Measurements from ENCODE around the gene DNAI4. TPM values are rescaled to one million over a fixed set of nuclear protein-coding genes. Genes with fewer than 3 reads are reported as not detected.
"Not testable (repeated sequence)": the region's sequence is repeated elsewhere in the genome, so short reads cannot be mapped to it uniquely, and the experiment has no call there.

Gene DNAI4
- total and polyA plus RNA-seq, 2 experiments from 2014 or later = 3.2 to 9.9 TPM

GRCh38 chr1:66919063-66919462 is 5.6 kb downstream of the DNAI4 start:
- H3K27me3 ChIP-seq (replicated peaks; ENCODE audit: insufficient read depth) = no peaks in the 10 kb centered on the region
- no peaks in the 10 kb centered on the region for H3K36me3 ChIP-seq (ENCODE audit: low read depth)
- peaks cover 37% of the 10 kb centered on the region for H3K79me2 ChIP-seq (ENCODE audit: insufficient read depth)
- 0 out of 2 replicates have a peak, but pooled peaks cover 3% of the 10 kb centered on the region for H3K4me1 ChIP-seq (ENCODE audit: insufficient read depth)
- H3F3A ChIP-seq (ENCODE audit: insufficient read depth) = no peaks in the 10 kb centered on the region
- H2AFZ ChIP-seq = no peak overlapping the region
- 88 to 90% methylated on average over 1 of the region's 1 CpG for WGBS, 2 experiments (ENCODE audit: low coverage in 1 of 2, low lambda C conversion rate in 2 of 2, missing lambda C conversion rate in 2 of 2)
- no peak overlapping the region for H3K4me3 ChIP-seq
- no peak for DNase-seq
- in situ Hi-C loops (cut with MboI) = no loop called here
- TF ChIP-seq EZH2 (IDR thresholded peaks at IDR 0.05; ENCODE audit: insufficient read depth, poor library complexity, severe bottlenecking) (no peak), EZH2phosphoT487 (IDR thresholded peaks at IDR 0.05; ENCODE audit: insufficient read depth, low read depth) (no peak)
- H3K4me2 ChIP-seq (ENCODE audit: unreplicated experiment) = no peak overlapping the region
- no peaks in the 10 kb centered on the region for H4K20me1 ChIP-seq (ENCODE audit: insufficient read depth)
- H3K9me3 ChIP-seq (ENCODE audit: low read depth) = no peaks in the 10 kb centered on the region
- H3K9me2 ChIP-seq (ENCODE audit: insufficient read depth) = no peaks in the 10 kb centered on the region
- H3K27ac ChIP-seq = no peak overlapping the region
- no peak overlapping the region for H3K9ac ChIP-seq

GRCh38 chr1:66917476-66917875 is 7.2 kb downstream of the DNAI4 start:
- H3K79me2 ChIP-seq (ENCODE audit: insufficient read depth) = peaks cover 22% of the 10 kb centered on the region
- H2AFZ ChIP-seq = no peak overlapping the region
- H3K27me3 ChIP-seq (replicated peaks; ENCODE audit: insufficient read depth) = no peaks in the 10 kb centered on the region
- no peaks in the 10 kb centered on the region for H4K20me1 ChIP-seq (ENCODE audit: insufficient read depth)
- no peak overlapping the region for H3K27ac ChIP-seq
- H3K4me2 ChIP-seq (ENCODE audit: unreplicated experiment) = no peak overlapping the region
- no peak overlapping the region for H3K4me3 ChIP-seq
- no peaks in the 10 kb centered on the region for H3F3A ChIP-seq (ENCODE audit: insufficient read depth)
- 98 to 100% methylated on average over 1 of the region's 1 CpG for WGBS, 2 experiments (ENCODE audit: low coverage in 1 of 2, low lambda C conversion rate in 2 of 2, missing lambda C conversion rate in 2 of 2)
- H3K9ac ChIP-seq = no peak overlapping the region
- TF ChIP-seq EZH2phosphoT487 (IDR thresholded peaks at IDR 0.05; ENCODE audit: insufficient read depth, low read depth) (no peak), EZH2 (IDR thresholded peaks at IDR 0.05; ENCODE audit: insufficient read depth, poor library complexity, severe bottlenecking) (no peak)
- no peaks in the 10 kb centered on the region for H3K9me2 ChIP-seq (ENCODE audit: insufficient read depth)
- H3K36me3 ChIP-seq (ENCODE audit: low read depth) = no peaks in the 10 kb centered on the region
- no peaks in the 10 kb centered on the region for H3K4me1 ChIP-seq (ENCODE audit: insufficient read depth)
- no peak for DNase-seq
- in situ Hi-C loops (cut with MboI) = no loop called here
- no peaks in the 10 kb centered on the region for H3K9me3 ChIP-seq (ENCODE audit: low read depth)

GRCh38 chr1:66916320-66916719 is 8.3 kb downstream of the DNAI4 start:
- no peaks in the 10 kb centered on the region for H3F3A ChIP-seq (ENCODE audit: insufficient read depth)
- H3K4me2 ChIP-seq (ENCODE audit: unreplicated experiment) = no peak overlapping the region
- H3K9ac ChIP-seq = no peak overlapping the region
- H3K27ac ChIP-seq = no peak overlapping the region
- H3K36me3 ChIP-seq (ENCODE audit: low read depth) = no peaks in the 10 kb centered on the region
- DNase-seq = peak; percentile 18
- H3K9me2 ChIP-seq (ENCODE audit: insufficient read depth) = no peaks in the 10 kb centered on the region
- no peak for TF ChIP-seq EZH2phosphoT487 (IDR thresholded peaks at IDR 0.05; ENCODE audit: insufficient read depth, low read depth)
- no peak for TF ChIP-seq EZH2 (IDR thresholded peaks at IDR 0.05; ENCODE audit: insufficient read depth, poor library complexity, severe bottlenecking)
- 9 to 11% methylated on average over 2 of the region's 2 CpGs for WGBS, 2 experiments (ENCODE audit: low coverage in 1 of 2, low lambda C conversion rate in 2 of 2, missing lambda C conversion rate in 2 of 2)
- no peak overlapping the region for H3K4me3 ChIP-seq
- H3K9me3 ChIP-seq (ENCODE audit: low read depth) = no peaks in the 10 kb centered on the region
- H3K27me3 ChIP-seq (replicated peaks; ENCODE audit: insufficient read depth) = no peaks in the 10 kb centered on the region
- no peak overlapping the region for H2AFZ ChIP-seq
- H4K20me1 ChIP-seq (ENCODE audit: insufficient read depth) = no peaks in the 10 kb centered on the region
- no peaks in the 10 kb centered on the region for H3K4me1 ChIP-seq (ENCODE audit: insufficient read depth)
- in situ Hi-C loops (cut with MboI) = no loop called here
- peaks cover 10% of the 10 kb centered on the region for H3K79me2 ChIP-seq (ENCODE audit: insufficient read depth)

- DNase-seq; H3K9me3 ChIP-seq (ENCODE audit: low read depth); in situ Hi-C loops (cut with MboI); H3K4me3 ChIP-seq; H3K27ac ChIP-seq; H3K27me3 ChIP-seq (replicated peaks; ENCODE audit: insufficient read depth); H3F3A ChIP-seq (ENCODE audit: insufficient read depth); H3K9ac ChIP-seq; H3K9me2 ChIP-seq (ENCODE audit: insufficient read depth); H3K36me3 ChIP-seq (ENCODE audit: low read depth); H4K20me1 ChIP-seq (ENCODE audit: insufficient read depth); H2AFZ ChIP-seq; H3K79me2 ChIP-seq (ENCODE audit: insufficient read depth); H3K4me2 ChIP-seq (ENCODE audit: unreplicated experiment); H3K4me1 ChIP-seq (ENCODE audit: insufficient read depth): not testable (repeated sequence)
- WGBS, 2 experiments (ENCODE audit: low coverage in 1 of 2, low lambda C conversion rate in 2 of 2, missing lambda C conversion rate in 2 of 2) = 92 to 94% methylated on average over 1 of the region's 1 CpG
These were observed 9.5 kb downstream of the DNAI4 start for GRCh38 chr1:66915203-66915602.

- no peaks in the 10 kb centered on the region for H3K9me2 ChIP-seq (ENCODE audit: insufficient read depth)
- no peaks in the 10 kb centered on the region for H3K9me3 ChIP-seq (ENCODE audit: low read depth)
- H3K36me3 ChIP-seq (ENCODE audit: low read depth) = no peaks in the 10 kb centered on the region
- 96 to 98% methylated on average over 3 of the region's 3 CpGs for WGBS, 2 experiments (ENCODE audit: low coverage in 1 of 2, low lambda C conversion rate in 2 of 2, missing lambda C conversion rate in 2 of 2)
- H2AFZ ChIP-seq = no peak overlapping the region
- no peak overlapping the region for H3K4me3 ChIP-seq
- H3K27ac ChIP-seq = no peak overlapping the region
- H3K4me1 ChIP-seq (ENCODE audit: insufficient read depth) = no peaks in the 10 kb centered on the region
- no peaks in the 10 kb centered on the region for H4K20me1 ChIP-seq (ENCODE audit: insufficient read depth)
- H3K9ac ChIP-seq = no peak overlapping the region
- H3K4me2 ChIP-seq (ENCODE audit: unreplicated experiment) = no peak overlapping the region
- no peaks in the 10 kb centered on the region for H3K27me3 ChIP-seq (replicated peaks; ENCODE audit: insufficient read depth)
- no peaks in the 10 kb centered on the region for H3K79me2 ChIP-seq (ENCODE audit: insufficient read depth)
- in situ Hi-C loops (cut with MboI) = no loop called here
- no peak for DNase-seq
- TF ChIP-seq EZH2 (IDR thresholded peaks at IDR 0.05; ENCODE audit: insufficient read depth, poor library complexity, severe bottlenecking) (no peak), EZH2phosphoT487 (IDR thresholded peaks at IDR 0.05; ENCODE audit: insufficient read depth, low read depth) (no peak)
- no peaks in the 10 kb centered on the region for H3F3A ChIP-seq (ENCODE audit: insufficient read depth)
These were observed 30.9 kb downstream of the DNAI4 start for GRCh38 chr1:66893712-66894111.
